Cortex of kidney (tissue), 1 donor: ENCODE results near the gene ZNF436.
"Not testable (repeated sequence)": the region's sequence is repeated elsewhere in the genome, so short reads cannot be mapped to it uniquely, and the experiment has no call there.

ENCODE experiments used
- DNase-seq: peaks from one replicate; lab custom pipeline; 2025; lab: John Stamatoyannopoulos, UW

The ZNF436 gene

DNA sequence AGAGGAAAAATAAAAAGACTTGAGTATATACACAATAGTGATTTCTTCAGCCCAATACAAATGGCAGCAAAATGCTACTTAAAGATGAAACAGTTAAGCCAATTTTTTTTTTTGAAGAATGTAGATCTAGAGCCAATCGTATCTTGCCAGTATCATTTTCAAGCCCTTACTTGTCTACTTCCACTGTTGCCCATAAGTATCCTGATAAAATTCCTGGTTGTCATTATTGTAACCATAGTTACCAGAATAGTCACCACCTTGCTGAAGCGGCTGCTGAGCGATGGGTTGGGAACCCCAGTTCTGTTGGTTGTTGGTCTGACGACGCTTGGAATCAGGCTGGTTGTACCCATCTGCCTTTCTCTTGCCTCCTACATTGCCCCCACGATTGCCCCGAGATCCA is 59.4 kb downstream of the ZNF436 start:
- DNase-seq = not testable (repeated sequence)
